ENCODE results near the gene INPP4B. TPM values are rescaled to one million over a fixed set of nuclear protein-coding genes. Genes with fewer than 3 reads are reported as not detected.

Gene INPP4B
- total RNA-seq, 1 donor from 2014 or later = 32.7 TPM

DNA sequence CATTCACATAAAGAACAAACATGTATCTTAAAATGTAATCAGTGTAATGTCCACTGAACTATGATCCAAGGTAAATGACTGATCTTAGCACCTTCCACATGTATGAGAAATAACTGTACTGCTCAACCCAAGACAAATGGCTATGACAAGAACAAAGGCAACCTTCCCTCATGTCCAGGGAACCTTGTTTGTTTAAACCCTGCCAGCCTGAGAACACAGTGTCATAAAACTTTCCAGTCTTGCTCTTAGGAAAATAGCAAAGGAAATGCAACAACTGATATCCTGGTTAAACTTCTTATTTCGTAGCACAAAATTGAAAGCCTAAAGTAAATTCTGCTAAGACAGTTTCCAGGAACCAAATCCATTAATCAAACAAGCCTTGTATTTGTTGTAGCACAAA is 715.4 kb downstream of the INPP4B start:
- H3K4me3 ChIP-seq = no peak overlapping the region
- peaks cover 0 to 12% of the 10 kb centered on the region in 2 donors for H3K4me1 ChIP-seq
- DNase-seq (ENCODE audit: low spot score in 2 of 2) = no peak
- H3K27me3 ChIP-seq = no peaks in the 10 kb centered on the region
- no peaks in the 10 kb centered on the region for H3K9me3 ChIP-seq
- H3K27ac ChIP-seq = peak overlapping the region; percentile 58 to 64
- no peak for TF ChIP-seq CTCF (IDR thresholded peaks at IDR 0.05)
- intact Hi-C loops (cut with DNase I) = no loop called here
- H3K36me3 ChIP-seq = peaks cover 0 to under 1% of the 10 kb centered on the region in 2 donors

GRCh38 chr4:142129931-142130330 is 716.2 kb downstream of the INPP4B start:
- intact Hi-C loops (cut with DNase I) = loop anchor here (5.0 to 10.0 kb wide), 2 partner anchors 592 to 955 kb away; no protein-coding TSS in a partner anchor
- no peak for DNase-seq (ENCODE audit: low spot score in 2 of 2)
- peak overlapping the region; percentile 58 to 64 for H3K27ac ChIP-seq
- H3K9me3 ChIP-seq = no peaks in the 10 kb centered on the region
- no peak for TF ChIP-seq CTCF (IDR thresholded peaks at IDR 0.05)
- H3K4me1 ChIP-seq = peaks cover 0 to 12% of the 10 kb centered on the region in 2 donors
- no peaks in the 10 kb centered on the region for H3K27me3 ChIP-seq
- no peaks in the 10 kb centered on the region for H3K36me3 ChIP-seq
- H3K4me3 ChIP-seq = no peak overlapping the region

DNA sequence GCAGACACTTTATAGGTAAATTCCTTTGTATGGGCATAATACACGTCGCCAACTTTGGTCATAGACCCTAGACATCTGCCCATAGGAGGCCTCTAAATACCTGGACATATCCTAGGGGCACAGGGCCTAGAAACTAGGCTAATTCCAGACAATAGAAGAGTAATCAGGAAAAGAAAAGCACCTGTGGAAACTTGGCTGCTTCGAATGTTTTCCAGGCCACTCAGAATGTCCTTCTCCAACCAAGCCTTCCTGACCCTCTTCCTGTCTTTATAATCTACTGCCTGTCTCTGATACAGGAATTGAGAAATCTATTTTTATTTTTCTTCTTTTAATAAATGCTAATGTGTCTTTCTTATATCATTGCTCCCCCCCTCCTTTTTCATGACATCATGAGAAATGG is 716.6 kb downstream of the INPP4B start:
- H3K9me3 ChIP-seq = no peaks in the 10 kb centered on the region
- DNase-seq (ENCODE audit: low spot score in 2 of 2) = no peak
- TF ChIP-seq CTCF (IDR thresholded peaks at IDR 0.05) = no peak
- intact Hi-C loops (cut with DNase I) = loop anchor here (5.0 to 10.0 kb wide), 2 partner anchors 593 to 955 kb away; no protein-coding TSS in a partner anchor
- no peak overlapping the region for H3K4me3 ChIP-seq
- H3K36me3 ChIP-seq = no peaks in the 10 kb centered on the region
- H3K27me3 ChIP-seq = no peaks in the 10 kb centered on the region
- H3K27ac ChIP-seq = peak overlapping the region; percentile 58 to 64
- H3K4me1 ChIP-seq = peaks cover 0 to 12% of the 10 kb centered on the region in 2 donors

DNA sequence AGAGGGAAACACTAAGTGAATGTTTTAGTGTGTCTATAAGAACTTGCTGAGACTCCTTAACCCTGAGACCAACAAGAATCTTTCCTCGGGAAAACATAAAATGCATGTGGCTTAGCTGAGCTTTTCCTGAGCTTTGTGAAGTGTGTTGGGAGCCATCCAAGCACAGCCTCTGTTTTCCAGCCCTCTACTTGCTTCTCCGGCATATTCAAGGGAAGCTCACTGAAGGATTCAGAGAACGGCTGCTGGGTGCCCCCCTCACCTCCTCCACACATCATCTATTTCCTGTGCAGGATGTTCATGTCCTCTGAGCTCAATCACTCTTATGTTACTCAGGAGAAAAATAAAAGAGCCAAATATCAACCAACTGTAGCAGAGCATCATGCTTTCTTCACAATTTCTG is 717.6 kb downstream of the INPP4B start:
- H3K27ac ChIP-seq = peak overlapping the region; percentile 17 to 57
- H3K36me3 ChIP-seq = no peaks in the 10 kb centered on the region
- H3K9me3 ChIP-seq = no peaks in the 10 kb centered on the region
- no peak for DNase-seq (ENCODE audit: low spot score in 2 of 2)
- no peak overlapping the region for H3K4me3 ChIP-seq
- peaks cover 0 to 12% of the 10 kb centered on the region in 2 donors for H3K4me1 ChIP-seq
- no peak for TF ChIP-seq CTCF (IDR thresholded peaks at IDR 0.05)
- H3K27me3 ChIP-seq = no peaks in the 10 kb centered on the region
- intact Hi-C loops (cut with DNase I) = loop anchor here (5.0 to 10.0 kb wide), 2 partner anchors 594 to 956 kb away; no protein-coding TSS in a partner anchor

DNA sequence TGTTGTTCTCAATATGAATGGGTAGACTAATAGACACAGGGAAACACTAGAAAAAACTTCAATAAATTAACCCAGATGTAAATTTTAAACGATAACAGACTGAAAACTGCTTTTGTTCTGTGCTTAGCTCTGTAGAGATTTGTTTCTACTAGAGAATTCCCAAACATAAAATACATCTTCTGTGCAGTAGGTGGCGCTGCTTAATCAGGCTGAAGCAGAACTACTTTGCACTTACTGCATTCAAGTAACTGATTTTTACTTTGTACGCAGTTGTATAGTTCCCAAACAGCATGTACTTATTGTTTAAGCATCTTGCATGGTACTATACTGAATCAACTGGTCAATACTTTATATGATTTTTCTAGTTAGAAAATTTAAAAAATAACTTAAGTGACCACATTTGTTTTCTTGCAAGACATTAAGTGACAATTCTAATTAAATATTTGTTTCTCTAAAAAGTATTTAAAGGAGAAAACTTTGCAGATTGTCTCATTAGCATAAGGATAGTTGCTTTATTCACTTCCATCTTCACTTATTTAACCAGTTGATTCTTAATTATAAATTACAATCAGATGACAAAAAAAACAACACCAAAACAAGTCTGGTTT is 719.1 kb downstream of the INPP4B start:
- peaks cover 0 to 14% of the 10 kb centered on the region in 2 donors for H3K4me1 ChIP-seq
- no peaks in the 10 kb centered on the region for H3K36me3 ChIP-seq
- intact Hi-C loops (cut with DNase I) = loop anchor here (2.0 to 10.0 kb wide), 4 partner anchors 226 to 958 kb away; partner anchors contain the start of gene INPP4B
- peak in 1 of 2 donors; percentile 74 for DNase-seq (ENCODE audit: low spot score in 2 of 2)
- H3K27me3 ChIP-seq = no peaks in the 10 kb centered on the region
- H3K9me3 ChIP-seq = no peaks in the 10 kb centered on the region
- no peak overlapping the region for H3K27ac ChIP-seq
- no peak overlapping the region for H3K4me3 ChIP-seq
- TF ChIP-seq CTCF (IDR thresholded peaks at IDR 0.05) = peak; percentile 51 to 85 (median 74)

Data from ascending aorta (tissue), 2 donors.